Loucy (cell line): ENCODE results near the gene SPAG6.

ENCODE experiments used
- EZH2phosphoT487 ChIP-seq: fragments of 200-600 bp; IDR thresholded peaks from 2 replicates; pipeline ENCODE4 v1.6.1; 2018; ENCODE audit warnings: antibody characterized with exemption, mild to moderate bottlenecking, moderate library complexity, borderline replicate concordance
- TF ChIP-seq, protein P1 (sequence below): fragments of 200-600 bp; sonication (generic); conservative IDR thresholded peaks from 2 replicates; pipeline ENCODE4 v1.5.1; 2014; ENCODE audit warnings: mild to moderate bottlenecking, antibody characterized with exemption, low read length

DNA sequence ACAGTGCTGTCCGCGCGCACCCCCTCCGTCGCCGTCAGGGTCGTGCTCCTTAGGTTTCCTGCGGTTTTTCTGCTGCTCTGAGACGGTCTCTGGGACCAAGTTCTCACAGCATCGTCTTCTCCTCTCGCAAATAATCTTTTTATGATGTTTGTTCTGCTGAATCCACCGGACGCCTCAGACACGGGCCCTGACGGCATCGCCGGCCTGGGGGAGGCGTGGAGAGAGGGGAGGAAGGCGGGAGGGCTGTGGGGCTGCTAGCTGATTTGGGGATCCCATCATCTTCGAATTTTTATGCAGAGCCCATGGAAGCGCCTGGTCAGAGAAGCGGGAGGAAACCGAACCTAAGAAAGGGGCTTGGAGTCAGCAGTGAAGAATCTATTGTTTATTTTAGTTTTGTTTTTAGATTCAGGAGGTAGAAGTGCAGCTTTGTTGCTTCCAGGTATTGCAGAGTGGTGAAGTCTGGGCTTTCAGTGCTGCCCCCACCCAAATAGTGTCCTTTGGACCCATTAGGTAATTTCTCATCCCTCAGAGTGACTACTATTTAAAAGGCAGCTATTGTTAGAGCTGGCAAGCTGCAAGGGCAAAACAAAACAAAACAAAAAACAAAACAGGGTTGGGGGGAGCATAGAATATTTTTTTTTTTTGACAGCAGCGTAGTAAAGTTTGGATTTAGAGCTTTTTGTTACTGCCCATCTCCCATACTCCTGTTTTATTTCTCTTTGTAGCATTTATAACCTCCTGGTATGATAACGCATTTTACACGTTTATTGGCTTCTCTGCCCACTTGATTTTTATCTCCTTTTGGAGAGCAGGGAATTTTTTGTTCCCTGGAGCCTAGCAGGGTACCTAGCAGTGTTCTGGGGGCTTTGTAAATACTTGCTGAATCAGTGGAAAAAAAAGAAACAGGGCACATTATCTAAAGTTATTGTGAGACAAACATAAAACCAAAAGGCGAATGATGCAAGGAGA, 92.6 kb downstream of the SPAG6 start:
- TF ChIP-seq, protein P1, sequence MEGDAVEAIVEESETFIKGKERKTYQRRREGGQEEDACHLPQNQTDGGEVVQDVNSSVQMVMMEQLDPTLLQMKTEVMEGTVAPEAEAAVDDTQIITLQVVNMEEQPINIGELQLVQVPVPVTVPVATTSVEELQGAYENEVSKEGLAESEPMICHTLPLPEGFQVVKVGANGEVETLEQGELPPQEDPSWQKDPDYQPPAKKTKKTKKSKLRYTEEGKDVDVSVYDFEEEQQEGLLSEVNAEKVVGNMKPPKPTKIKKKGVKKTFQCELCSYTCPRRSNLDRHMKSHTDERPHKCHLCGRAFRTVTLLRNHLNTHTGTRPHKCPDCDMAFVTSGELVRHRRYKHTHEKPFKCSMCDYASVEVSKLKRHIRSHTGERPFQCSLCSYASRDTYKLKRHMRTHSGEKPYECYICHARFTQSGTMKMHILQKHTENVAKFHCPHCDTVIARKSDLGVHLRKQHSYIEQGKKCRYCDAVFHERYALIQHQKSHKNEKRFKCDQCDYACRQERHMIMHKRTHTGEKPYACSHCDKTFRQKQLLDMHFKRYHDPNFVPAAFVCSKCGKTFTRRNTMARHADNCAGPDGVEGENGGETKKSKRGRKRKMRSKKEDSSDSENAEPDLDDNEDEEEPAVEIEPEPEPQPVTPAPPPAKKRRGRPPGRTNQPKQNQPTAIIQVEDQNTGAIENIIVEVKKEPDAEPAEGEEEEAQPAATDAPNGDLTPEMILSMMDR: no peak
- no peak for TF ChIP-seq EZH2phosphoT487
